Neural cell (in vitro differentiated cells): Measurements from ENCODE around the gene RAB5B. TPM values are rescaled to one million over a fixed set of nuclear protein-coding genes. Genes with fewer than 3 reads are reported as not detected.

ENCODE experiments used
- H2AFZ ChIP-seq: fragments of 200-600, 300-800 bp; sonication (generic), shearing (Covaris generic); 2 replicates; pipeline ENCODE4 v1.6.0; 2014; ENCODE audit warnings: low read depth, mild to moderate bottlenecking, antibody characterized with exemption, low read length, moderate library complexity
- H3F3A ChIP-seq: fragments of 200-600 bp; shearing (Covaris generic); 2 replicates; pipeline ENCODE4 v1.6.1; 2016; ENCODE audit warnings: mild to moderate bottlenecking, moderate library complexity, mixed read lengths, antibody characterized with exemption, low read length; ENCODE audit not compliant: insufficient read depth, poor library complexity, severe bottlenecking
- H3K27ac ChIP-seq: fragments of 200-600, 300-800 bp; sonication (generic), shearing (Covaris generic); 2 replicates; pipeline ENCODE4 v1.5.1; 2014; ENCODE audit warnings: mild to moderate bottlenecking, low read length, moderate library complexity
- H3K27me3 ChIP-seq: fragments of 300-800, 200-600 bp; sonication (generic), shearing (Covaris generic); 2 replicates; pipeline ENCODE4 v1.6.0; 2014; ENCODE audit warnings: mild to moderate bottlenecking, low read depth, low read length, moderate library complexity; ENCODE audit not compliant: insufficient read depth
- H3K36me3 ChIP-seq: fragments of 300-800, 200-600 bp; sonication (generic), shearing (Covaris generic); 2 replicates; pipeline ENCODE4 v1.5.1; 2014; ENCODE audit warnings: mild to moderate bottlenecking, antibody characterized with exemption, low read length, moderate library complexity; ENCODE audit not compliant: insufficient read depth
- H3K4me2 ChIP-seq: fragments of 300-800, 200-600 bp; sonication (generic), shearing (Covaris generic); 2 replicates; pipeline ENCODE4 v1.6.0; 2014; ENCODE audit warnings: mild to moderate bottlenecking, low read length
- H3K4me3 ChIP-seq: fragments of 300-800, 200-600 bp; sonication (generic), shearing (Covaris generic); 2 replicates; pipeline ENCODE4 v1.5.1; 2014; ENCODE audit warnings: mild to moderate bottlenecking, low read length, moderate library complexity
- H3K79me2 ChIP-seq: fragments of 200-600 bp; shearing (Covaris generic); replicated peaks from 2 replicates; pipeline ENCODE4 v1.6.0; 2014; ENCODE audit warnings: mild to moderate bottlenecking, low read length, moderate library complexity; ENCODE audit not compliant: insufficient read depth
- H3K9ac ChIP-seq: fragments of 300-800, 200-600 bp; sonication (generic), shearing (Covaris generic); 2 replicates; pipeline ENCODE4 v1.6.1; 2016; ENCODE audit warnings: mild to moderate bottlenecking, low read length, mixed read lengths
- H3K9me2 ChIP-seq: fragments of 200-600 bp; shearing (Covaris generic); 2 replicates; pipeline ENCODE4 v1.6.1; 2016; ENCODE audit warnings: mild to moderate bottlenecking, low read length, mixed read lengths; ENCODE audit not compliant: insufficient read depth
- H3K9me3 ChIP-seq: fragments of 200-600, 300-800 bp; sonication (generic), shearing (Covaris generic); 2 replicates; pipeline ENCODE4 v1.6.1; 2016; ENCODE audit warnings: mild to moderate bottlenecking, mixed run types, low read length, moderate library complexity, mixed read lengths
- H4K20me1 ChIP-seq: fragments of 200-600 bp; shearing (Covaris generic); 2 replicates; pipeline ENCODE4 v1.6.1; 2016; ENCODE audit warnings: mild to moderate bottlenecking, mixed run types; ENCODE audit not compliant: insufficient read depth
- EP300 ChIP-seq: fragments of 450-650 bp; conservative IDR thresholded peaks from 2 replicates; pipeline ENCODE4 v1.6.1; 2014; ENCODE audit warnings: antibody characterized with exemption, mild to moderate bottlenecking, moderate library complexity; ENCODE audit not compliant: poor library complexity, severe bottlenecking
- EZH2 ChIP-seq: fragments of 200-600, 300-800 bp; shearing (Covaris generic), sonication (generic); IDR thresholded peaks from 2 replicates; pipeline ENCODE4 v1.6.1; 2014; ENCODE audit warnings: antibody characterized with exemption, low read length, borderline replicate concordance, mild to moderate bottlenecking; ENCODE audit not compliant: insufficient read depth, poor library complexity, severe bottlenecking
- MXI1 ChIP-seq: fragments of 450-650 bp; conservative IDR thresholded peaks from 2 replicates; pipeline ENCODE4 v1.6.1; 2014; ENCODE audit warnings: antibody characterized with exemption, mild to moderate bottlenecking; ENCODE audit not compliant: poor library complexity, severe bottlenecking
- POLR2AphosphoS5 ChIP-seq: IDR thresholded peaks from 2 replicates; pipeline ENCODE4 v1.6.1; 2012
- RAD21 ChIP-seq: fragments of 450-650 bp; conservative IDR thresholded peaks from 2 replicates; pipeline ENCODE4 v1.6.1; 2014; ENCODE audit warnings: antibody characterized with exemption, mild to moderate bottlenecking, moderate library complexity
- REST ChIP-seq: IDR thresholded peaks from 2 replicates; pipeline ENCODE4 v1.6.1; 2012; ENCODE audit warnings: borderline replicate concordance
- SMC3 ChIP-seq: fragments of 450-650 bp; conservative IDR thresholded peaks from 2 replicates; pipeline ENCODE4 v1.6.1; 2014; ENCODE audit warnings: antibody characterized with exemption, mild to moderate bottlenecking, moderate library complexity; ENCODE audit not compliant: poor library complexity
- TAF1 ChIP-seq: IDR thresholded peaks from 2 replicates; pipeline ENCODE4 v1.6.1; 2012; ENCODE audit warnings: low read depth
- polyA plus RNA-seq: library from polyadenylated mRNA; depleted of rRNA; stranded (reverse); fragments of >200 nt; gene quantifications from 2 replicates; pipeline ENCODE4 v1.2.3, GENCODE V29; 2014
- TF ChIP-seq, protein P1 (sequence below): fragments of 450-650 bp; IDR thresholded peaks from 2 replicates; pipeline ENCODE4 v1.5.1; 2014; ENCODE audit warnings: antibody characterized with exemption, mild to moderate bottlenecking, moderate library complexity; ENCODE audit not compliant: poor library complexity, severe bottlenecking

The RAB5B gene
- polyA plus RNA-seq, 1 donor from 2014 or later: 39.6 TPM

DNA sequence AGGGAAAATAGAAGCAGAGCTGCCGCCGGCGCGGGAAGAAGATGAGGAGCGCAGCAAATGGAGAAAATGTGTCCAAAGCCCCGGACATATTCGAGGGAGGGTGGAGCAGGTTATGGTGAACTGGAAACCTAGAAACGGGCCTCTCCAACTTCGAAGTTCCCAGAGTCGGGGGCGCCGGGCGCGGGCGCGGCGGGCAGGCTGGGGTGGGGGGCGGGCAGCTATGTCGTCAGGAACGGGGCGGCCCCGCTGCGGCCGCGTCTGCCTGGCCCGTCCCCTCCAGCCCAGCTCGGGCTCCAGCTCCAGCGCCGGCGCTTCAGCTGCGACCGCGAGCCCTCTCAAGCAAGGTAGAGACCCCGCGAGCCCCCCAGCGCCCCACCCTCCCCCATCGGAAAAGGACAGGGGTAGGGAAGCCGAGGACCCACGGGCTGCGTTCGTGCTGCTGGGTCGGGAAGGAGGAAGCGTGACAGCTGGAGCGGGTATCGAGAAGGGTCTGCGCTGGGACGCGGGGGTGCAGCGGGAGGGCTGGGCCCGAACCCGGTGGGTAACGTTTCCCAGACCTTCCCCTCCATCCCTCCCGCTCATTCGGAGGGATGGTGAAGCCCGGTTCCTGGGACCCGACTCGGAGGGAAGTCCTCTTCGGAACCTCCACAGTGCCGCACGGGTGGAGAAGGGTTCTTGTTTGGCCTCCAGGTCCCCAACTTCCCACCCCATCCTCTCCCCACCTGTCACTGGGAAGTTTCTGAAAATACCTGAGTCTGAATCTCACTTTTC is 41.9 kb upstream of the RAB5B start:
- no peaks in the 10 kb centered on the region for H3F3A ChIP-seq
- H3K36me3 ChIP-seq: no peaks in the 10 kb centered on the region
- peaks cover 6% of the 10 kb centered on the region for H3K79me2 ChIP-seq
- H3K27ac ChIP-seq: no peak overlapping the region
- peak overlapping the region; percentile 2 for H2AFZ ChIP-seq
- TF ChIP-seq RAD21 (no peak), EZH2 (no peak), POLR2AphosphoS5 (no peak), SMC3 (no peak), REST (no peak), MXI1 (no peak), TAF1 (no peak), EP300 (no peak)
- TF ChIP-seq, protein P1, sequence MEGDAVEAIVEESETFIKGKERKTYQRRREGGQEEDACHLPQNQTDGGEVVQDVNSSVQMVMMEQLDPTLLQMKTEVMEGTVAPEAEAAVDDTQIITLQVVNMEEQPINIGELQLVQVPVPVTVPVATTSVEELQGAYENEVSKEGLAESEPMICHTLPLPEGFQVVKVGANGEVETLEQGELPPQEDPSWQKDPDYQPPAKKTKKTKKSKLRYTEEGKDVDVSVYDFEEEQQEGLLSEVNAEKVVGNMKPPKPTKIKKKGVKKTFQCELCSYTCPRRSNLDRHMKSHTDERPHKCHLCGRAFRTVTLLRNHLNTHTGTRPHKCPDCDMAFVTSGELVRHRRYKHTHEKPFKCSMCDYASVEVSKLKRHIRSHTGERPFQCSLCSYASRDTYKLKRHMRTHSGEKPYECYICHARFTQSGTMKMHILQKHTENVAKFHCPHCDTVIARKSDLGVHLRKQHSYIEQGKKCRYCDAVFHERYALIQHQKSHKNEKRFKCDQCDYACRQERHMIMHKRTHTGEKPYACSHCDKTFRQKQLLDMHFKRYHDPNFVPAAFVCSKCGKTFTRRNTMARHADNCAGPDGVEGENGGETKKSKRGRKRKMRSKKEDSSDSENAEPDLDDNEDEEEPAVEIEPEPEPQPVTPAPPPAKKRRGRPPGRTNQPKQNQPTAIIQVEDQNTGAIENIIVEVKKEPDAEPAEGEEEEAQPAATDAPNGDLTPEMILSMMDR: no peak
- H3K9ac ChIP-seq: peak overlapping the region; percentile 55
- H3K4me3 ChIP-seq: peak overlapping the region; percentile 67
- H3K9me3 ChIP-seq: no peaks in the 10 kb centered on the region
- peaks cover 40% of the 10 kb centered on the region for H3K27me3 ChIP-seq
- no peaks in the 10 kb centered on the region for H4K20me1 ChIP-seq
- H3K4me2 ChIP-seq: peak overlapping the region; percentile 53
- no peaks in the 10 kb centered on the region for H3K9me2 ChIP-seq

- Histone ChIP-seq H3K9me3 (no peaks in the 10 kb centered on the region), H3K9ac (no peak overlapping the region)
These were observed 41.3 kb upstream of the RAB5B start for GRCh38 chr12:55932551-55932910.

More at GRCh38 chr12:55932551-55932910, 41.3 kb upstream of the RAB5B start:
- H3F3A ChIP-seq: no peaks in the 10 kb centered on the region
- H3K4me3 ChIP-seq: peak overlapping the region; percentile 67
- H2AFZ ChIP-seq: no peak overlapping the region
- peaks cover 40% of the 10 kb centered on the region for H3K27me3 ChIP-seq
- no peaks in the 10 kb centered on the region for H3K36me3 ChIP-seq
- H3K4me2 ChIP-seq: peak overlapping the region; percentile 35
- H3K27ac ChIP-seq: no peak overlapping the region
- no peaks in the 10 kb centered on the region for H3K9me2 ChIP-seq
- no peaks in the 10 kb centered on the region for H4K20me1 ChIP-seq
- TF ChIP-seq EP300 (no peak), EZH2 (no peak), SMC3 (no peak), TAF1 (no peak), POLR2AphosphoS5 (no peak), RAD21 (no peak)
- TF ChIP-seq, protein P1: no peak
- H3K79me2 ChIP-seq: peaks cover 6% of the 10 kb centered on the region
